ENCODE data around the gene BAD. TPM values are rescaled to one million over a fixed set of nuclear protein-coding genes. Genes with fewer than 3 reads are reported as not detected.

BAD gene
- total and polyA plus RNA-seq, 10 of the 15 experiments (the other 5 are each of a cell fraction or from before 2014, with no cell fraction given) = 1.5 to 67.2 (median 39.6) TPM

GRCh38 chr11:64256300-64256699 is 28.2 kb downstream of the BAD start:
- H3K4me2 ChIP-seq (ENCODE audit: control insufficient read depth, insufficient read depth) = no peak overlapping the region
- CTCF ChIA-PET = interaction anchor here (0.9 kb wide), 1 partner anchor 45 kb away, joined by 4 read pairs; the partner anchor contains the start of gene CATSPERZ
- H3K9ac ChIP-seq (ENCODE audit: control insufficient read depth, insufficient read depth, low read length) = no peak overlapping the region
- DNase-seq (ENCODE audit: low read depth, low spot score) (no peak), FAIRE-seq (no peak), ATAC-seq (no peak)
- no peaks in the 10 kb centered on the region for H3K27me3 ChIP-seq (replicated peaks in 1 of 2; ENCODE audit: control insufficient read depth in 2 of 2, insufficient read depth in 2 of 2, low read length in 1 of 2)
- TF ChIP-seq SP1 (IDR thresholded peaks at IDR 0.05; ENCODE audit: low read depth, low read length) = no peak
- no peak for TF ChIP-seq IKZF2 (IDR thresholded peaks at IDR 0.05)
- TF ChIP-seq E4F1 (IDR thresholded peaks at IDR 0.05; ENCODE audit: borderline replicate concordance, partially characterized antibody) = no peak
- TF ChIP-seq SPI1 (IDR thresholded peaks at IDR 0.05; ENCODE audit: borderline replicate concordance, insufficient read depth, low read depth, low read length) = no peak
- TF ChIP-seq FOXK2 (IDR thresholded peaks at IDR 0.05) = no peak
- no peak for TF ChIP-seq NFIC (IDR thresholded peaks at IDR 0.05; ENCODE audit: low read depth, low read length)
- no peak for TF ChIP-seq TBL1XR1 (IDR thresholded peaks at IDR 0.05; ENCODE audit: low read depth, low read length)
- no peak for TF ChIP-seq RAD21 (IDR thresholded peaks at IDR 0.05; ENCODE audit: insufficient read depth, low read depth, low read length)
- no peak for TF ChIP-seq ZBED1 (IDR thresholded peaks at IDR 0.05; ENCODE audit: borderline replicate concordance)
- TF ChIP-seq ATF2 (IDR thresholded peaks at IDR 0.05; ENCODE audit: low read length) = no peak
- TF ChIP-seq RFX5 (IDR thresholded peaks at IDR 0.05; ENCODE audit: low read depth, low read length) = no peak
- TF ChIP-seq TCF7 (IDR thresholded peaks at IDR 0.05; ENCODE audit: borderline replicate concordance) = no peak
- no peak for TF ChIP-seq REST (IDR thresholded peaks at IDR 0.05; ENCODE audit: low read depth, low read length)
- H4K20me1 ChIP-seq (ENCODE audit: control insufficient read depth, insufficient read depth) = no peaks in the 10 kb centered on the region
- peaks cover 14% of the 10 kb centered on the region for H3K4me1 ChIP-seq (ENCODE audit: control insufficient read depth, insufficient read depth, low read length)
- H3K4me3 ChIP-seq = no peak overlapping the region
- no peak overlapping the region for H2AFZ ChIP-seq (ENCODE audit: control insufficient read depth, low read depth, low read length)
- 91% methylated on average over 15 of the region's 15 CpGs for WGBS (ENCODE audit: insufficient coverage, insufficient replicate concordance, low lambda C conversion rate, missing lambda C conversion rate)
- SMC1A ChIA-PET (ENCODE audit: uncharacterized antibody, unreplicated experiment) = no interaction called here
- in situ Hi-C loops (cut with MboI) (no loop called here), intact Hi-C loops (cut with micrococcal nuclease; ENCODE audit: unreplicated experiment) (no loop called here)
- H3K9me3 ChIP-seq (replicated peaks; ENCODE audit: control insufficient read depth, insufficient read depth, low read length) = no peaks in the 10 kb centered on the region
- RAD21 ChIA-PET (ENCODE audit: unreplicated experiment) = no interaction called here
- no peaks in the 10 kb centered on the region; the same call in 1 of the 2 replicates for H3K79me2 ChIP-seq (ENCODE audit: control insufficient read depth, insufficient read depth, low read length)
- H3K27ac ChIP-seq (ENCODE audit: control insufficient read depth, insufficient read depth) = no peak overlapping the region
- peaks cover 0 to 5% of the 10 kb centered on the region in 2 experiments; a peak in 2 of 4 replicates for H3K36me3 ChIP-seq (ENCODE audit: control insufficient read depth in 2 of 2, insufficient read depth in 2 of 2, low read length in 1 of 2)
- BruUV-seq (replicated peaks) = no TSS peak
- POLR2A ChIA-PET = interaction anchor here (0.6 to 0.7 kb wide), 4 partner anchors 11 to 1440 kb away, joined by 3 read pairs; partner anchors contain the start of gene FKBP2
